ENCODE results near the gene SLC7A4. TPM values are rescaled to one million over a fixed set of nuclear protein-coding genes. Genes with fewer than 3 reads are reported as not detected.
A peak's percentile ranks its signal among the peaks of the same experiment; 100 is the strongest.

Gene SLC7A4
- total and polyA plus RNA-seq, 10 of the 15 experiments (the other 5 are each of a cell fraction or from before 2014, with no cell fraction given), result 0.06 to 0.25 (median 0.14) TPM; not detected in 6

- FAIRE-seq (no peak), DNase-seq (ENCODE audit: low read depth, low spot score) (no peak)
- no peak overlapping the region for H3K4me3 ChIP-seq
Measured at GRCh38 chr22:21020802-21021429, 11.4 kb downstream of the SLC7A4 start.

More at GRCh38 chr22:21020802-21021429, 11.4 kb downstream of the SLC7A4 start:
- CTCF ChIA-PET, result interaction anchor here (0.6 to 1.6 kb wide), 5 partner anchors 18 to 790 kb away, joined by 3 to 6 read pairs (median 5); partner anchors contain the start of gene THAP7
- no peaks in the 10 kb centered on the region for H3K9me3 ChIP-seq (replicated peaks; ENCODE audit: control insufficient read depth, insufficient read depth, low read length)
- in situ Hi-C loops (cut with MboI) (no loop called here), intact Hi-C loops (cut with micrococcal nuclease; ENCODE audit: unreplicated experiment) (no loop called here)
- SMC1A ChIA-PET (ENCODE audit: uncharacterized antibody, unreplicated experiment), result interaction anchor here (0.6 to 1.1 kb wide), 2 partner anchors 13 to 135 kb away, joined by 3 read pairs; no protein-coding TSS in a partner anchor
- H3K9ac ChIP-seq (ENCODE audit: control insufficient read depth, insufficient read depth, low read length), result no peak overlapping the region
- RAD21 ChIA-PET (ENCODE audit: unreplicated experiment), result interaction anchor here (0.9 kb wide), 1 partner anchor 81 kb away, joined by 3 read pairs; no protein-coding TSS in a partner anchor
- no peaks in the 10 kb centered on the region; a peak in 2 of 4 replicates for H3K27me3 ChIP-seq (replicated peaks in 1 of 2; ENCODE audit: control insufficient read depth in 2 of 2, insufficient read depth in 2 of 2, low read length in 1 of 2)
- H3K36me3 ChIP-seq (ENCODE audit: control insufficient read depth in 2 of 2, insufficient read depth in 2 of 2, low read length in 1 of 2), result no peaks in the 10 kb centered on the region
- no peak overlapping the region for H3K27ac ChIP-seq (ENCODE audit: control insufficient read depth, insufficient read depth)
- no peaks in the 10 kb centered on the region for H3K79me2 ChIP-seq (ENCODE audit: control insufficient read depth, insufficient read depth, low read length)
- no peak for TF ChIP-seq ZBTB33 (IDR thresholded peaks at IDR 0.05)
- TF ChIP-seq CTCF (IDR thresholded peaks at IDR 0.05 in 2 of 3, conservative IDR thresholded peaks at IDR 0.05 in 1 of 3; ENCODE audit: control insufficient read depth in 2 of 3, extremely low read depth in 1 of 3, insufficient read depth in 1 of 3, low read depth in 3 of 3, low read length in 3 of 3), result peak; percentile 46 to 58 (median 57)
- peak; percentile 54; the same call in 1 of the 2 replicates for TF ChIP-seq SMC3 (IDR thresholded peaks at IDR 0.05; ENCODE audit: borderline replicate concordance, low read length)
- no peak for TF ChIP-seq HDGF (IDR thresholded peaks at IDR 0.05)
- peak; percentile 61 for TF ChIP-seq RAD21 (IDR thresholded peaks at IDR 0.05; ENCODE audit: insufficient read depth, low read depth, low read length)
- H3K4me2 ChIP-seq (ENCODE audit: control insufficient read depth, insufficient read depth), result no peak overlapping the region
- 28% methylated on average over 7 of the region's 7 CpGs for WGBS (ENCODE audit: insufficient coverage, insufficient replicate concordance, low lambda C conversion rate, missing lambda C conversion rate)
- POLR2A ChIA-PET, result no interaction called here
- no peak overlapping the region for H2AFZ ChIP-seq (ENCODE audit: control insufficient read depth, low read depth, low read length)
- no peaks in the 10 kb centered on the region for H4K20me1 ChIP-seq (ENCODE audit: control insufficient read depth, insufficient read depth)
- H3K4me1 ChIP-seq (ENCODE audit: control insufficient read depth, insufficient read depth, low read length), result peaks cover 7% of the 10 kb centered on the region
- BruUV-seq (replicated peaks), result no TSS peak
- peak; percentile 85 for ATAC-seq

Measured in GM12878 (cell line).